Uterus (tissue), 2 donors: ENCODE measurements around the gene ERFL.
A peak's percentile ranks its signal among the peaks of the same experiment; 100 is the strongest.

Source experiments
- CTCF ChIP-seq, 4 experiments: fragments of 200-600 bp in 2 of 4; fragments of 450-650 bp in 2 of 4; sonication (generic) in 2 of 4; IDR thresholded peaks; one replicate each; pipeline ENCODE4 v1.5.1; 2016 to 2019; ENCODE audit warnings: antibody characterized with exemption in 4 of 4, mild to moderate bottlenecking in 2 of 4, moderate library complexity in 1 of 4
- POLR2A ChIP-seq, 2 donors: fragments of 450-650 bp; IDR thresholded peaks; one replicate each; pipeline ENCODE4 v1.6.1; 2016; ENCODE audit warnings: antibody characterized with exemption in 2 of 2, mild to moderate bottlenecking in 1 of 2, moderate library complexity in 1 of 2

- TF ChIP-seq CTCF (IDR thresholded peaks at IDR 0.05) (peak in 1 of 4 experiments; percentile 3), POLR2A (IDR thresholded peaks at IDR 0.05) (peak in 1 of 2 donors; percentile 35)
Measured at GRCh38 chr19:41882568-41883462, 45.4 kb downstream of the ERFL start, which contains the start of gene ARHGEF1.
